Activated CD4-positive, alpha-beta T cell treated with anti-CD3 and anti-CD28 coated beads for 1 hour (primary cell): Measurements from ENCODE around the gene SH3PXD2A.
"Not testable (repeated sequence)": the region's sequence is repeated elsewhere in the genome, so short reads cannot be mapped to it uniquely, and the experiment has no call there.

ENCODE experiments used
- DNase-seq: peaks from one replicate; pipeline ENCODE4 v3.0.0-alpha.2; 2020

Gene SH3PXD2A

GRCh38 chr10:103636492-103636891 is 218.9 kb downstream of the SH3PXD2A start:
- no peak for DNase-seq

- DNase-seq, result no peak
Measured at GRCh38 chr10:103635580-103635979, 219.8 kb downstream of the SH3PXD2A start.

GRCh38 chr10:103633846-103634245 is 221.5 kb downstream of the SH3PXD2A start:
- DNase-seq, result no peak

GRCh38 chr10:103632871-103633270 is 222.5 kb downstream of the SH3PXD2A start:
- DNase-seq, result not testable (repeated sequence)

- no peak for DNase-seq
Measured at GRCh38 chr10:103632247-103632642, 223.1 kb downstream of the SH3PXD2A start.

GRCh38 chr10:103630156-103630555 is 225.2 kb downstream of the SH3PXD2A start:
- DNase-seq, result no peak

GRCh38 chr10:103629581-103629980 is 225.8 kb downstream of the SH3PXD2A start:
- DNase-seq, result no peak

- DNase-seq, result no peak
Measured at GRCh38 chr10:103627893-103628292, 227.5 kb downstream of the SH3PXD2A start.

GRCh38 chr10:103627111-103627892 is 228.1 kb downstream of the SH3PXD2A start:
- no peak for DNase-seq

GRCh38 chr10:103626178-103626577 is 229.2 kb downstream of the SH3PXD2A start:
- no peak for DNase-seq

GRCh38 chr10:103622935-103623574 is 232.3 kb downstream of the SH3PXD2A start:
- DNase-seq, result no peak

GRCh38 chr10:103622286-103622685 is 233.1 kb downstream of the SH3PXD2A start:
- no peak for DNase-seq

- DNase-seq, result no peak
Measured at GRCh38 chr10:103621783-103622125, 233.6 kb downstream of the SH3PXD2A start.

- no peak for DNase-seq
Measured at GRCh38 chr10:103620891-103621782, 234.2 kb downstream of the SH3PXD2A start.

GRCh38 chr10:103620352-103620740 is 235.0 kb downstream of the SH3PXD2A start:
- no peak for DNase-seq

GRCh38 chr10:103619424-103620351 is 235.7 kb downstream of the SH3PXD2A start:
- no peak for DNase-seq

GRCh38 chr10:103618575-103619423 is 236.6 kb downstream of the SH3PXD2A start:
- no peak for DNase-seq

GRCh38 chr10:103617602-103618385 is 237.6 kb downstream of the SH3PXD2A start:
- no peak for DNase-seq

GRCh38 chr10:103616705-103617601 is 238.4 kb downstream of the SH3PXD2A start:
- no peak for DNase-seq
